GM20000 (cell line): ENCODE data around the gene EME2.

ENCODE experiments used
- DNase-seq: peaks from one replicate; pipeline ENCODE4 v3.0.0; 2012; ENCODE audit warnings: low spot score
- CTCF ChIP-seq: IDR thresholded peaks from 2 replicates; pipeline ENCODE4 v1.5.1; 2012; ENCODE audit warnings: mild to moderate bottlenecking, control low read depth; ENCODE audit errors: extremely low read depth, missing control alignments

The EME2 gene

GRCh38 chr16:1807626-1808025 is 35.0 kb downstream of the EME2 start:
- no peak for DNase-seq
- TF ChIP-seq CTCF = no peak

- no peak for TF ChIP-seq CTCF
- DNase-seq = no peak
These were observed 36.1 kb downstream of the EME2 start for GRCh38 chr16:1808691-1809090.

DNA sequence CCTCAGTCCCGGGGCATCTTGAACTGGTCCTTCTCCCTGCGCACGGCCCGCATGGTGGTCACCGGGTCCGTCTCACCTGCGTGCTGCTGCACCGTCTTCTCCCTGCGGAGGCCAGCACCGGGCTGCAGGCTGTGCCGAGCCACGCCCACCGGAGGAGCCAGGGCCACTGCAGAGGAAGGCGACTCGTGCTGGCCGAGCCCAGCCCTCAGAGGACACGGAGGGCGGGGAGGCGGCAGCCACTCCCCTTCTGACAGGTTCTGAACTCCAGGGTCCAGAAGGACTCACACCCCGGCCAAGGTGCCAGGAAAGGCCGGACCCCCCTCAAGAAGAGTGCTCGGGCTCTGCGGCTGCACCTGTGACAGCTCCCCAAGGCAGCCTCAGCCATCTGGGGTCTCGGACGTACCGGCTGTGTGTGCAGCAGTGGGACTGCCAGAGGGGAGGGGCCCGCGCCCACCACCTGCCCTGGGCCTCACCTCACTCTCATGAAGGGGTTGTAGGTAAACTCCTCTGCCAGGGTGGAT is 36.7 kb downstream of the EME2 start:
- DNase-seq = no peak
- TF ChIP-seq CTCF = no peak

- no peak for DNase-seq
- no peak for TF ChIP-seq CTCF
These were observed 37.5 kb downstream of the EME2 start for GRCh38 chr16:1810106-1810505.

- DNase-seq = no peak
- TF ChIP-seq CTCF = no peak
These were observed 37.9 kb downstream of the EME2 start for GRCh38 chr16:1810536-1810935.

GRCh38 chr16:1812732-1813163 is 40.1 kb downstream of the EME2 start:
- TF ChIP-seq CTCF = peak; percentile 8
- no peak for DNase-seq

GRCh38 chr16:1815461-1815860 is 42.9 kb downstream of the EME2 start:
- no peak for DNase-seq
- no peak for TF ChIP-seq CTCF
